Right cardiac atrium (tissue), 5 donors: ENCODE data around the gene ESR2. TPM values are rescaled to one million over a fixed set of nuclear protein-coding genes. Genes with fewer than 3 reads are reported as not detected.
"Not testable (repeated sequence)": the region's sequence is repeated elsewhere in the genome, so short reads cannot be mapped to it uniquely, and the experiment has no call there.

Experiments used
- ATAC-seq, 2 donors: fragments of 200-7000 bp; cut with Tn5 transposase; one replicate each; pipeline versions ENCODE4 v1.8.0 to v1.9.1; 2020; ENCODE audit warnings: moderate library complexity in 2 of 2, mild to moderate bottlenecking in 1 of 2
- DNase-seq, 3 donors: peaks; one replicate each; pipeline ENCODE4 v3.0.0-alpha.2; 2020
- H3K27ac ChIP-seq: one replicate; pipeline ENCODE4 v1.5.1; 2013; ENCODE audit warnings: mild to moderate bottlenecking, low read length, control low read depth, moderate library complexity
- H3K27me3 ChIP-seq: one replicate; pipeline ENCODE4 v1.6.1; 2013; ENCODE audit not compliant: control insufficient read depth, insufficient read depth
- H3K4me1 ChIP-seq: one replicate; pipeline ENCODE4 v1.6.1; 2013; ENCODE audit warnings: low read length; ENCODE audit not compliant: control insufficient read depth, insufficient read depth
- H3K4me3 ChIP-seq: one replicate; pipeline ENCODE4 v1.5.1; 2013; ENCODE audit warnings: low read length, control low read depth
- H3K9me3 ChIP-seq: one replicate; pipeline ENCODE4 v1.6.1; 2013; ENCODE audit warnings: low read length; ENCODE audit not compliant: control insufficient read depth
- whole genome bisulfite sequencing: extraction: QIAGEN DNeasy Blood & Tissue Kit; methylation state at CpG from one replicate; pipeline ENCODE4 v1.1.7; 2013; 5-methylcytosine and 5-hydroxymethylcytosine counted together
- intact Hi-C, 4 donors: fragments of 100-400 bp; cut with DNase I; formaldehyde crosslinking; loops; one replicate each; pipeline versions ENCODE4 v1.11.0 to v1.14.0; 2022 to 2023
- polyA plus RNA-seq: library from polyadenylated mRNA; stranded (reverse); fragments of 200-250 nt; gene quantifications from one replicate; pipeline ENCODE4 v1.2.3, GENCODE V29; 2013
- total RNA-seq, 4 donors: library from RNA; stranded (reverse); fragmentation: NEBNext Ultra II Directional; extraction: Animal tissue kit (Norgen Biotek cat#: 25700); gene quantifications; one replicate each; pipeline ENCODE4 v1.2.1, GENCODE V29; 2021
- donor health status: healthy with polysubstance abuse.
- donor health status: DM: no; HTN: yes; CAD: no.
- donor health status: DM: no; HTN: no; CAD: no.
- donor health status: DM: no; HTN: yes; CAD: no; lungs with severe emphysema.
- donor health status: DM: yes; HTN: yes; CAD: no.

The ESR2 gene
- total and polyA plus RNA-seq, 5 donors, result 0.11 to 0.60 (median 0.32) TPM

- Histone ChIP-seq H3K27ac (peak overlapping the region; percentile 30), H3K4me1 (peaks cover 12% of the 10 kb centered on the region), H3K27me3 (no peaks in the 10 kb centered on the region), H3K4me3 (no peak overlapping the region), H3K9me3 (no peaks in the 10 kb centered on the region)
- 72% methylated on average over 5 of the region's 5 CpGs for WGBS
- intact Hi-C loops, result no loop called here
- ATAC-seq (no peak), DNase-seq (no peak)
Measured at GRCh38 chr14:64196056-64196455, 98.1 kb downstream of the ESR2 start.

DNA sequence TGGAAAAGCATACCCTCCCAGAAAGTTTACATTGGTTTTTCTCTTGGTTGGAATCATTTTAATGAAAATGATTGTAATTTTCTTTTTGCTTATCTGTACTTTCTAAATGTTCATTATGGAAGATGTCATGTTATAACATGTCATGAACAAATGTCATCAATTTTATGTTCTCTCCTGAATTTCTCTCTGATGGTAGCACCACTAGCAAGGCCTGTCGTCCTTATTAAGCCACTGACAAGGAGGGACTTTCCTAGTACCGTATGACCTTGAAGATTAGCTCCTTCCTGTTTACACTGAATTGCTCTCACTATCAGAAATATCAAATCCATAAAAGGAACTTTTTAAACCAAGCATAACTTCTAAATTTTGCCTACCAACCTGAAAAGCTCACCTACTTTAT lies 99.0 kb downstream of the ESR2 start:
- WGBS, result 30% methylated on average over 2 of the region's 2 CpGs
- peaks cover 9% of the 10 kb centered on the region for H3K4me1 ChIP-seq
- no peak overlapping the region for H3K27ac ChIP-seq
- no peaks in the 10 kb centered on the region for H3K27me3 ChIP-seq
- H3K9me3 ChIP-seq, result no peaks in the 10 kb centered on the region
- no peak overlapping the region for H3K4me3 ChIP-seq
- no peak for ATAC-seq
- intact Hi-C loops, result no loop called here
- DNase-seq, result no peak

DNA sequence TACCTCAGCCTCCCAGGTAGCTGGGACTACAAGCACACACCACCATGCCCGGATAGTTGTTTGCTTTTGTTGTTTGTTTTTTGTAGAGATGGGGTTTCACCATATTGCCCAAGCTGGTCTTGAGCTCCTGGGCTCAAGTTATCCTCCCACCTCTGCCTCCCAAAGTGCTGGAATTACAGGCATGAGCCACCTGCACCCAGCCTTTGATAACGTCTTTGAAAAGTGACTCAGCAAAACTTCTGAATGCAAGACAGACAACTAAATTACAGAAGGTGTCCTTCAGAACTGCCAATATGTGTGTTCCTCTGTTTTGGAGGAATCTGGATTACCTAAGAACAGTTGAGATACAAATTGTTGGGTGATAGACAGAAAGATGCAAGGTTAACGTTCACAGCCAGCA lies 99.8 kb downstream of the ESR2 start:
- ATAC-seq, result no peak
- Histone ChIP-seq H3K9me3 (no peaks in the 10 kb centered on the region), H3K4me1 (peaks cover 9% of the 10 kb centered on the region), H3K27me3 (no peaks in the 10 kb centered on the region), H3K4me3 (no peak overlapping the region), H3K27ac (no peak overlapping the region)
- intact Hi-C loops, result no loop called here
- WGBS, result 78% methylated on average over 3 of the region's 3 CpGs
- no peak for DNase-seq

- Histone ChIP-seq H3K27ac (no peak overlapping the region), H3K27me3 (no peaks in the 10 kb centered on the region), H3K9me3 (no peaks in the 10 kb centered on the region), H3K4me1 (peaks cover 5% of the 10 kb centered on the region), H3K4me3 (no peak overlapping the region)
- peak; percentile 25 to 46 for ATAC-seq
- no peak for DNase-seq
- WGBS, result 72% methylated on average over 2 of the region's 2 CpGs
- intact Hi-C loops, result no loop called here
Measured at GRCh38 chr14:64193821-64194220, 100.3 kb downstream of the ESR2 start.

DNA sequence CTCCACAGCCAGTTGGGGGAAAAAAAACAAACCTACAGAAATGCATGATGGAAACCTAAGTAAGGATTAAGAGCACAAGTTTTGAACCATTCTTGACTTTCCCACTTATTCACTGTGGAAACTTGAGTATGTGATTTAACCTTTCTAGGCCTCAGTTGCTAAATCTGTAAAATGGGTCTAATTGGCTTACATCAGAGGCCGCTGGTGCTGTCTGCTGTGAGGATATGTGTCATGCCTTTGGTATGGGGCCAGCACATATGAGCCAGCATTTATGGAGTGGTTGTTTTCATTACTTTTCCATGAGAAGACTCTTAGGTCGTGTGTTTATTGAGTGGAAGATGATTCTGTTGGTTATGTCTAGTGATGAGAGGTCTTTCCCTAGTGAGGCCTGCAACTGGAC lies 102.4 kb downstream of the ESR2 start:
- WGBS, result 72% methylated on average over 2 of the region's 2 CpGs

DNA sequence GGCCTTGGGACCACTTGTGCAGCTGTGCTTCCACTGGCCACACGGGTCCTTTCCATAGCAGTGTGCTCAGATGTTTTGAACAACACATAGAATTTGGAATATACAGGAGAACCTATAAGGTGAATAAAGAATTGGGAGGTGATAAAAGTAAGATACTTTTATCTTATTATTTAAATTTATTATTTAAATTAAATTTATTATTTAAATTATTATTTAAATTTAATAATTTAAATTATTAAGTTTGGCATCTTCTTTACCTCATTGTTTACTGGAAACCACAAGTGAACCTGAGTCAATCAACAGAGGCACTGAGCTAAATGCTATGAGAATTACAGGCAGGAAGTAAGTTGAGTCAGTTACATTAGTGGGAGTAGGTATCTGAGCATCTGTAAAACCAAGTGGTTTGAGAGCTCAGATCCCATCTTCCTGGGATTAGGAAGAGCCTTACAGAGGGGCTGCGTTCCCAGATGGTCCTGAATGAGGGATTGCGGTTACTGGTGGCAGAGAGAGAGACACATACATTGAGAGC lies 103.1 kb downstream of the ESR2 start:
- no peaks in the 10 kb centered on the region for H3K9me3 ChIP-seq
- WGBS, result 95% methylated on average over 3 of the region's 3 CpGs
- no peak overlapping the region for H3K4me3 ChIP-seq
- no peak for ATAC-seq
- intact Hi-C loops, result no loop called here
- no peak for DNase-seq
- H3K27ac ChIP-seq, result no peak overlapping the region
- H3K27me3 ChIP-seq, result no peaks in the 10 kb centered on the region
- peaks cover 4% of the 10 kb centered on the region for H3K4me1 ChIP-seq

More for the DNA sequence above, 102.4 kb downstream of the ESR2 start:
- intact Hi-C loops, result no loop called here
- Histone ChIP-seq H3K9me3 (no peaks in the 10 kb centered on the region), H3K27ac (no peak overlapping the region), H3K27me3 (no peaks in the 10 kb centered on the region), H3K4me3 (no peak overlapping the region), H3K4me1 (peaks cover 4% of the 10 kb centered on the region)
- ATAC-seq (no peak), DNase-seq (no peak)

DNA sequence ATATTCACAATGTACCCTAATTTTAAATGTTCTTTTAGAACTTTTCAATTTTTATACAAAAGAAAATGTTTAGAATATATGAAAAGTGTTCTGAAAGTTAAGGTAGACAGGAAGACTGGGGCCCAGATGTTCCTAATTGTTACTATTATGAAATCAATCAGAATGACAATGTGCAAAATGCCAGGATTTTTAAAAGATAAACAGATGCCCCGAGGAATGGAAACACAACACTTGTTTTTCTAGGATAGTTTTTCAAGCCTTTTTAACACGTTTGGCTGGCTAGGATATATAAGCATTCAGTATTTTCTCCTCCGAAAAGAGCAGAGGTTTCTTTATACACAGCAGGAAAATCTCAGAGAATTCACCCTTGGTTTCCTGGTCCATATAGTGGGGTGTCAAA lies 106.8 kb downstream of the ESR2 start:
- no peaks in the 10 kb centered on the region for H3K27me3 ChIP-seq

GRCh38 chr14:64186231-64187129 lies 107.7 kb downstream of the ESR2 start:
- H3K27me3 ChIP-seq, result no peaks in the 10 kb centered on the region
- no peaks in the 10 kb centered on the region for H3K9me3 ChIP-seq
- no peaks in the 10 kb centered on the region for H3K4me1 ChIP-seq
- intact Hi-C loops, result no loop called here
- H3K4me3 ChIP-seq, result no peak overlapping the region
- 84% methylated on average over 12 of the region's 12 CpGs for WGBS
- DNase-seq (no peak), ATAC-seq (no peak)
- no peak overlapping the region for H3K27ac ChIP-seq

More for the DNA sequence above, 106.8 kb downstream of the ESR2 start:
- WGBS, result 66% methylated on average over 3 of the region's 3 CpGs
- no peaks in the 10 kb centered on the region for H3K4me1 ChIP-seq
- no peak for ATAC-seq
- H3K9me3 ChIP-seq, result no peaks in the 10 kb centered on the region
- DNase-seq, result no peak
- no peak overlapping the region for H3K27ac ChIP-seq
- intact Hi-C loops, result no loop called here
- H3K4me3 ChIP-seq, result no peak overlapping the region

GRCh38 chr14:64185184-64185583 lies 109.0 kb downstream of the ESR2 start:
- ATAC-seq (no peak), DNase-seq (no peak)
- no peaks in the 10 kb centered on the region for H3K4me1 ChIP-seq
- no peak overlapping the region for H3K27ac ChIP-seq
- 92% methylated on average over 1 of the region's 1 CpG for WGBS
- no peaks in the 10 kb centered on the region for H3K27me3 ChIP-seq
- no peak overlapping the region for H3K4me3 ChIP-seq
- H3K9me3 ChIP-seq, result no peaks in the 10 kb centered on the region
- intact Hi-C loops, result no loop called here

DNA sequence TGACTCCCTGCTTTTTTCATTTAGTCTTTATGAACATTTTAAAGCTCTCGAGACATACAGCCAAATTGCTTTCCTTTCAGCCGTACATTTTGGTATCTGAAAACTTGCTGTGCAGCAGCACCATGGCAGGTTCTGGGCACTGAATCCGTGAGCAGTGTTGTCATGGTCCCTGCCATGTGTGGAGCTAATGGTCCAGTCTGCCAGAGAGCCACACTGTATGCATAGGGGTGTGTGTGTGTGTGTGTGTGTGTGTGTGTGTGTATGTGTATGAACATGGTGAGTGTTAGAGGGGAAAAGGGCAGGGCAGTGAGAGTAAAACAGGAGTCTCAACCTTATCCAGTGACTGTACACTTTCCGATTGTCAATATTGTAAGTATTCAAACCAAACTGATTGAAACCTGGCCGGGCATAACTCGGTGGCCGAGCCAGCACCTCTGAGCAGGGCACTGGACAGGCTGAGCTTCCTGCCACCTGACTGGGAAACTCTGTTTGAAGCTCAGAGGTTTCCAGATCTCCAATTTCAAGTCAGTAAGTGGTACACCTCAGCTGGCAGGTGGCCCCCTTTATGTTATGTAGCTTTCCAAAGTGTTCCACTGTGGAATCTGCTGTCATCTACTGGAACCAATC lies 110.0 kb downstream of the ESR2 start:
- DNase-seq (no peak), ATAC-seq (no peak)
- Histone ChIP-seq H3K9me3 (no peaks in the 10 kb centered on the region), H3K4me3 (no peak overlapping the region), H3K4me1 (no peaks in the 10 kb centered on the region), H3K27ac (no peak overlapping the region), H3K27me3 (no peaks in the 10 kb centered on the region)
- 97% methylated on average over 7 of the region's 7 CpGs for WGBS
- intact Hi-C loops, result no loop called here

DNA sequence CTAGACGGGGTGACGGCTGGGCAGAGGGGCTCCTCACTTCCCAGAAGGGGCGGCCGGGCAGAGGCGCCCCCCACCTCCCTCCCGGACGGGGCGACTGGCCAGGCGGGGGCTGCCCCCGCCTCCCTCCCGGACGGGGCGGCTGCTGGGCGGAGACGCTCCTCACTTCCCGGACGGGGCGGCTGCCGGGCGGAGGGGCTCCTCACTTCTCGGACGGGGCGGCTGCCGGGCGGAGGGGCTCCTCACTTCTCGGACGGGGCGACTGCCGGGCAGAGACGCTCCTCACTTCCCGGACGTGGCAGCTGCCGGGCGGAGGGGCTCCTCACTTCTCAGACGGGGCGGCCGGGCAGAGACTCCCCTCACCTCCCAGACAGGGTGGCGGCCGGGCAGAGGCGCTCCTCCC lies 111.3 kb downstream of the ESR2 start:
- H3K4me1 ChIP-seq, H3K27ac ChIP-seq, ATAC-seq, intact Hi-C loops, H3K27me3 ChIP-seq, H3K4me3 ChIP-seq, H3K9me3 ChIP-seq: not testable (repeated sequence)
- WGBS, result 98% methylated on average over 40 of the region's 40 CpGs
- DNase-seq, result peak in 1 of 3 donors; percentile 58
